HL-60 (cell line): ENCODE results near the gene CLVS2.

ENCODE experiments used
- DNase-seq, 2 experiments: peaks; one replicate each; pipeline ENCODE4 v3.0.0-alpha.2; 2010 to 2020; ENCODE audit warnings: low read depth in 1 of 2, low spot score in 1 of 2
- H3K27ac ChIP-seq: fragments of 250-450 bp; sonication (Bioruptor Pico); replicated peaks from 2 replicates; pipeline ENCODE4 v1.5.1; 2020; ENCODE audit warnings: mild to moderate bottlenecking, moderate library complexity
- H3K27me3 ChIP-seq: fragments of 250-450 bp; sonication (Bioruptor Pico); 2 replicates; pipeline ENCODE4 v1.5.1; 2021; ENCODE audit warnings: mild to moderate bottlenecking, moderate library complexity; ENCODE audit not compliant: insufficient read depth, poor library complexity, severe bottlenecking
- H3K4me3 ChIP-seq: replicated peaks from 2 replicates; pipeline ENCODE4 v1.5.1; 2011; ENCODE audit warnings: mild to moderate bottlenecking, control low read depth, low read length; ENCODE audit not compliant: insufficient read depth
- GABPA ChIP-seq: IDR thresholded peaks from 2 replicates; pipeline ENCODE4 v1.6.1; 2012; ENCODE audit warnings: low read depth
- POLR2AphosphoS5 ChIP-seq: IDR thresholded peaks from 2 replicates; pipeline ENCODE4 v1.6.1; 2012; ENCODE audit warnings: low read depth
- SPI1 ChIP-seq: IDR thresholded peaks from 2 replicates; pipeline ENCODE4 v1.6.1; 2012; ENCODE audit warnings: low read depth, mild to moderate bottlenecking, borderline replicate concordance
- TF ChIP-seq, protein P1 (sequence below): IDR thresholded peaks from one replicate; pipeline ENCODE4 v1.5.1; 2011; ENCODE audit warnings: low read length, control low read depth, inconsistent platforms; ENCODE audit not compliant: insufficient read depth
- TF ChIP-seq, protein P2 (sequence below): IDR thresholded peaks from 2 replicates; pipeline ENCODE4 v1.6.1; 2012; ENCODE audit warnings: low read depth; ENCODE audit not compliant: insufficient replicate concordance

CLVS2 gene

DNA sequence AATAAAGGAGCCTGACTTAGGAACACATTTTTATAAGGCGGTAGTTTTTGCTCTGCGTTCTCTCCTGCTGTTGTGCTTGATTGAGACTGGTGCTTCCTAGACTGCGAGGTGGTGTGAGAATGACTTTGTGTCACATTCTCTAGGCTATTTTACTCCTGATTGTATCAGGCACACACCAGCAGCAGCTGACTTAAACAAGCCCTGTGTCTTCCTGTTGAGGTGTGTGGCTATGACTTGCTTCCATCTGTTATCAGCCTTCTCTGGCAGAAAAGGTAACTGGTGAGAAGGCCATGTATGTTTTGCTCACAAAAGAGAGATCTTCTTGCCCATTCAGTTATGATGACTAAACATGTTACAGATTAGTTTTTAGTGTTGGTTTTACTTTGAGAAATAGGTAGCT lies 43.4 kb downstream of the CLVS2 start:
- Histone ChIP-seq H3K27me3 (no peaks in the 10 kb centered on the region), H3K27ac (no peak overlapping the region), H3K4me3 (no peak overlapping the region)
- DNase-seq, result no peak
- TF ChIP-seq SPI1, result no peak
- TF ChIP-seq POLR2AphosphoS5, result no peak
- TF ChIP-seq, protein P1, sequence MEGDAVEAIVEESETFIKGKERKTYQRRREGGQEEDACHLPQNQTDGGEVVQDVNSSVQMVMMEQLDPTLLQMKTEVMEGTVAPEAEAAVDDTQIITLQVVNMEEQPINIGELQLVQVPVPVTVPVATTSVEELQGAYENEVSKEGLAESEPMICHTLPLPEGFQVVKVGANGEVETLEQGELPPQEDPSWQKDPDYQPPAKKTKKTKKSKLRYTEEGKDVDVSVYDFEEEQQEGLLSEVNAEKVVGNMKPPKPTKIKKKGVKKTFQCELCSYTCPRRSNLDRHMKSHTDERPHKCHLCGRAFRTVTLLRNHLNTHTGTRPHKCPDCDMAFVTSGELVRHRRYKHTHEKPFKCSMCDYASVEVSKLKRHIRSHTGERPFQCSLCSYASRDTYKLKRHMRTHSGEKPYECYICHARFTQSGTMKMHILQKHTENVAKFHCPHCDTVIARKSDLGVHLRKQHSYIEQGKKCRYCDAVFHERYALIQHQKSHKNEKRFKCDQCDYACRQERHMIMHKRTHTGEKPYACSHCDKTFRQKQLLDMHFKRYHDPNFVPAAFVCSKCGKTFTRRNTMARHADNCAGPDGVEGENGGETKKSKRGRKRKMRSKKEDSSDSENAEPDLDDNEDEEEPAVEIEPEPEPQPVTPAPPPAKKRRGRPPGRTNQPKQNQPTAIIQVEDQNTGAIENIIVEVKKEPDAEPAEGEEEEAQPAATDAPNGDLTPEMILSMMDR, result no peak
- TF ChIP-seq, protein P2, sequence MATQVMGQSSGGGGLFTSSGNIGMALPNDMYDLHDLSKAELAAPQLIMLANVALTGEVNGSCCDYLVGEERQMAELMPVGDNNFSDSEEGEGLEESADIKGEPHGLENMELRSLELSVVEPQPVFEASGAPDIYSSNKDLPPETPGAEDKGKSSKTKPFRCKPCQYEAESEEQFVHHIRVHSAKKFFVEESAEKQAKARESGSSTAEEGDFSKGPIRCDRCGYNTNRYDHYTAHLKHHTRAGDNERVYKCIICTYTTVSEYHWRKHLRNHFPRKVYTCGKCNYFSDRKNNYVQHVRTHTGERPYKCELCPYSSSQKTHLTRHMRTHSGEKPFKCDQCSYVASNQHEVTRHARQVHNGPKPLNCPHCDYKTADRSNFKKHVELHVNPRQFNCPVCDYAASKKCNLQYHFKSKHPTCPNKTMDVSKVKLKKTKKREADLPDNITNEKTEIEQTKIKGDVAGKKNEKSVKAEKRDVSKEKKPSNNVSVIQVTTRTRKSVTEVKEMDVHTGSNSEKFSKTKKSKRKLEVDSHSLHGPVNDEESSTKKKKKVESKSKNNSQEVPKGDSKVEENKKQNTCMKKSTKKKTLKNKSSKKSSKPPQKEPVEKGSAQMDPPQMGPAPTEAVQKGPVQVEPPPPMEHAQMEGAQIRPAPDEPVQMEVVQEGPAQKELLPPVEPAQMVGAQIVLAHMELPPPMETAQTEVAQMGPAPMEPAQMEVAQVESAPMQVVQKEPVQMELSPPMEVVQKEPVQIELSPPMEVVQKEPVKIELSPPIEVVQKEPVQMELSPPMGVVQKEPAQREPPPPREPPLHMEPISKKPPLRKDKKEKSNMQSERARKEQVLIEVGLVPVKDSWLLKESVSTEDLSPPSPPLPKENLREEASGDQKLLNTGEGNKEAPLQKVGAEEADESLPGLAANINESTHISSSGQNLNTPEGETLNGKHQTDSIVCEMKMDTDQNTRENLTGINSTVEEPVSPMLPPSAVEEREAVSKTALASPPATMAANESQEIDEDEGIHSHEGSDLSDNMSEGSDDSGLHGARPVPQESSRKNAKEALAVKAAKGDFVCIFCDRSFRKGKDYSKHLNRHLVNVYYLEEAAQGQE, result no peak
- TF ChIP-seq GABPA, result no peak

DNA sequence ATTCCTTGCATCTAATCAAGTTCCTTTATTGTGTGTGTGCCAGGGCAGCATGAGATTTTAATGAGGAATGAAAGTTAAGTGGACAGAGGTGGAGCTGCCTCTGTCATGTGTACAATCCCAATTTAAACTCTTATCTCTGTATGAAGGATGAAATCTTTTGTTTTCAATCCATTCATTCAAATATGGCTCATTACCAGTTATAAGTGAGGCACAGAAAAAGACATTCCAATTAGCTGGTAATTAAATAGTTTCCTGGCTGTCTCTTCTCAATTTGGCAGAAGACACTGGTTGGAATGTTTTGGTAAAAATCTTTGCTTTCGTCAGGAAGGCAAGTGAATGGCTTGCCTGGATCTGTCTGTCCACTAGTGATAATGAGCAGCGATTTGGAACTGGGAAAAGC lies 46.4 kb downstream of the CLVS2 start:
- Histone ChIP-seq H3K4me3 (no peak overlapping the region), H3K27ac (no peak overlapping the region), H3K27me3 (no peaks in the 10 kb centered on the region)
- DNase-seq, result no peak
- TF ChIP-seq POLR2AphosphoS5 (no peak), SPI1 (no peak), GABPA (no peak)
- TF ChIP-seq, protein P2, result no peak
- TF ChIP-seq, protein P1, result no peak

DNA sequence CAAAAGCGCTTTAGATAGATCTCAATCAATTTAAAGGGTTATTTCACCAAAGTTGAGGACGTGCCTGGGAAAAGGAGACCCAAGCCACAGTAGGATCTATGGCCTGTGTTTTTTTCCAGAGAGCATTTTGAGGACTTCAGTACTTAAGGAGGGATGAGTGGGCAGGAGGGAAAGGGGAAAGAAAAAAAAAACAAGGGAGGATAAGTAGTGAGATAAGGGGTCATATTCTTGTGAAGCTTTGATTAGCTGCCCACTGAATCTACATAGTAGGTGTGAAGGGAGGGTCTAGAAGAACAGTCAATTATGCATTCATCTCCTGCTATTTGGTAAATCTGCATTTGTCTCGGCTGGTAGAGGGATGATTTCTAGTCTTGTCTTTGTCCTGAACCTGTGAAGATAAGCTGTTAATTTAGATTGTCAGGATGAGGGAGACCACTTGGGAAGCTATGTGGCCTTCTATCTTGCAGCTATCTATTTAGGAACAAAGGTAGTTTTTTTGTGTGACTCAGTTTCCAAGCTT lies 48.4 kb downstream of the CLVS2 start:
- no peak for TF ChIP-seq GABPA
- TF ChIP-seq, protein P1, result no peak
- TF ChIP-seq SPI1, result no peak
- TF ChIP-seq, protein P2, result no peak
- TF ChIP-seq POLR2AphosphoS5, result no peak
- Histone ChIP-seq H3K27ac (no peak overlapping the region), H3K27me3 (no peaks in the 10 kb centered on the region), H3K4me3 (no peak overlapping the region)
- DNase-seq, result no peak
